ENCODE results near the gene SOX12.

DNA sequence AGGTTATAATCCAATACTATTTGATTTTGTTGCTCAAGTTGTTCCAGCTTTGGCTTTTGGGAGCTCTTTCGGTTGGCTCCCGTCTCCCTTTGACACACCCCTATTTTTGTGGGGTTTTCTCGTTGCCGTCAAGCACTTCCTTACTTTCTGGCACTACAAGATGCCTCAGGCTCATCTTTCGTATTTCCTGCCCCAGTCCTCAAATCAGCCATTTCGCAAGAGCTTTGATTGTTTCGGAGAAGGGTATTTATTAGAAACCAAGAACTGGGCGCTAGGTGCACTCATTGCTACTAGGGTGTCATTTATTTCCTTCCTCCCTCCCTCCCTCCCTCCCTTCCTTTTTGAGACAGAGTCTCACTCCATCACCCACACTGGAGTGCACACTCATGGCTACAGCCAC, 13.3 kb upstream of the SOX12 start:
- TF ChIP-seq POLR2A (IDR thresholded peaks at IDR 0.05), result no peak
- TF ChIP-seq CTCF (IDR thresholded peaks at IDR 0.05), result no peak

Measured in lower leg skin (tissue), 3 donors.